ENCODE data around the gene PAOX. TPM values are rescaled to one million over a fixed set of nuclear protein-coding genes. Genes with fewer than 3 reads are reported as not detected.

The PAOX gene
- total and polyA plus RNA-seq, 2 of the 4 experiments (the other 2 are of a cell fraction) = 3.8 to 4.5 TPM

GRCh38 chr10:133372507-133372906, 6.6 kb upstream of the PAOX start:
- Histone ChIP-seq H3K23ac (ENCODE audit: low read depth, low read length) (no peak overlapping the region), H2BK15ac (ENCODE audit: low read depth, low read length) (no peak overlapping the region), H3K18ac (ENCODE audit: low read depth, low read length) (no peak overlapping the region), H3K4ac (ENCODE audit: low read depth, low read length) (no peak overlapping the region), H2AFZ (replicated peaks; ENCODE audit: low read length, poor library complexity) (no peak overlapping the region), H2AK5ac (ENCODE audit: low read depth, low read length) (no peak overlapping the region), H3K9ac (ENCODE audit: low read depth, low read length) (no peak overlapping the region; the same call in 1 of the 2 replicates), H3K4me2 (ENCODE audit: low read depth, low read length) (peak overlapping the region; percentile 81; the same call in 1 of the 2 replicates), H3K36me3 (ENCODE audit: control insufficient read depth, insufficient read depth, low read length) (peaks cover 22% of the 10 kb centered on the region), H4K91ac (ENCODE audit: insufficient read depth, low read depth, low read length) (no peak overlapping the region), H3K4me3 (ENCODE audit: insufficient read depth, low read depth, low read length) (peak overlapping the region; percentile 27), H2AK9ac (replicated peaks; ENCODE audit: low read depth, low read length, poor library complexity) (no peak overlapping the region), H4K5ac (ENCODE audit: low read depth, low read length) (no peak overlapping the region), H3K4me1 (ENCODE audit: control insufficient read depth, insufficient read depth, low read length) (peaks cover 4% of the 10 kb centered on the region; the same call in 1 of the 2 replicates), H3K27me3 (ENCODE audit: control insufficient read depth, insufficient read depth, low read length) (no peaks in the 10 kb centered on the region), H3K14ac (replicated peaks; ENCODE audit: low read depth, low read length) (no peak overlapping the region), H3K79me1 (ENCODE audit: low read depth in 1 of 2, low read length in 2 of 2) (peaks cover 6 to 12% of the 10 kb centered on the region in 2 experiments; a peak in 3 of 4 replicates), H3K56ac (ENCODE audit: extremely low read depth, insufficient read depth, low read length) (no peak overlapping the region), H2BK20ac (ENCODE audit: low read depth, low read length) (no peak overlapping the region), H4K20me1 (ENCODE audit: insufficient read depth, low read length) (no peaks in the 10 kb centered on the region), H3K27ac (ENCODE audit: insufficient read depth, low read length) (no peak overlapping the region; the same call in 1 of the 2 replicates), H3K9me3 (ENCODE audit: control insufficient read depth, insufficient read depth, low read length) (no peaks in the 10 kb centered on the region), H3K9me1 (ENCODE audit: insufficient read depth, low read length) (no peaks in the 10 kb centered on the region), H2BK120ac (ENCODE audit: low read depth, low read length) (no peak overlapping the region), H4K8ac (ENCODE audit: low read depth in 2 of 2, low read length in 2 of 2) (no peak overlapping the region), H2BK5ac (ENCODE audit: low read depth, low read length, poor library complexity, severe bottlenecking) (no peak overlapping the region)
- dilution Hi-C loops (cut with HindIII; ENCODE audit: low sequenced_read_pairs, unreplicated experiment) (no loop called here), in situ Hi-C loops (cut with MboI; ENCODE audit: low sequenced_read_pairs) (no loop called here), intact Hi-C loops (cut with micrococcal nuclease) (loop anchor here (10.0 kb wide), 1 partner anchor 48 kb away; no protein-coding TSS in a partner anchor)
- DNase-seq (no peak), ATAC-seq (ENCODE audit: low read depth) (no peak)
- TF ChIP-seq FOS (IDR thresholded peaks at IDR 0.05; ENCODE audit: low read depth, low read length) (no peak), CTCF (conservative IDR thresholded peaks at IDR 0.05; ENCODE audit: low read depth, low read length) (no peak), CHD1 (IDR thresholded peaks at IDR 0.05; ENCODE audit: low read depth, low read length) (no peak), CEBPB (IDR thresholded peaks at IDR 0.05; ENCODE audit: low read depth, low read length) (no peak), NFE2L2 (IDR thresholded peaks at IDR 0.05; ENCODE audit: low read depth, low read length) (no peak), MAZ (IDR thresholded peaks at IDR 0.05; ENCODE audit: borderline replicate concordance, low read depth, low read length) (no peak), USF2 (IDR thresholded peaks at IDR 0.05; ENCODE audit: low read depth, low read length) (no peak), POLR2A (IDR thresholded peaks at IDR 0.05; ENCODE audit: low read depth, low read length) (no peak), RAD21 (IDR thresholded peaks at IDR 0.05; ENCODE audit: low read length) (no peak), SMC3 (IDR thresholded peaks at IDR 0.05; ENCODE audit: low read depth, low read length) (no peak), RCOR1 (IDR thresholded peaks at IDR 0.05; ENCODE audit: insufficient replicate concordance, low read length) (no peak), RFX5 (IDR thresholded peaks at IDR 0.05; ENCODE audit: low read depth, low read length) (no peak), MAFK (IDR thresholded peaks at IDR 0.05; ENCODE audit: low read depth, low read length) (no peak), ELK1 (IDR thresholded peaks at IDR 0.05; ENCODE audit: borderline replicate concordance, low read depth, low read length) (no peak), MXI1 (IDR thresholded peaks at IDR 0.05; ENCODE audit: borderline replicate concordance, low read depth, low read length) (no peak), BHLHE40 (IDR thresholded peaks at IDR 0.05; ENCODE audit: low read depth, low read length) (no peak)
- ChIA-PET CTCF (no interaction called here), POLR2A (ENCODE audit: unreplicated experiment) (no interaction called here)
- WGBS, 2 experiments (ENCODE audit: extremely low coverage in 2 of 2, insufficient read length in 1 of 2) = 88% methylated on average over 3 of the region's 20 CpGs; no CpG with 5 or more reads in 1 of the 2 experiments
- no TSS peak for BruUV-seq (replicated peaks)
